ENCODE measurements around the gene TNIP2. TPM values are rescaled to one million over a fixed set of nuclear protein-coding genes. Genes with fewer than 3 reads are reported as not detected.

Gene TNIP2
- total RNA-seq, 1 experiment from 2014 or later: 41.0 TPM

GRCh38 chr4:2728806-2729532 lies 27.2 kb downstream of the TNIP2 start:
- no peak overlapping the region for H3K4me2 ChIP-seq (ENCODE audit: low read length)
- no peak overlapping the region for H2AFZ ChIP-seq (ENCODE audit: low read depth, low read length, poor library complexity, severe bottlenecking)
- no peaks in the 10 kb centered on the region for H3K9me2 ChIP-seq (ENCODE audit: insufficient read depth)
- no peaks in the 10 kb centered on the region for H3K79me2 ChIP-seq (ENCODE audit: insufficient read depth, low read length)
- no TSS peak for BruUV-seq (replicated peaks)
- no peak overlapping the region for H3K27ac ChIP-seq (ENCODE audit: low read depth, low read length)
- ChIA-PET RAD21 (ENCODE audit: low non-redundant PET in 1 of 2, low total read pairs in 2 of 2, uncharacterized antibody in 2 of 2, unreplicated experiment in 2 of 2) (no interaction called here), POLR2A (interaction anchor here (0.7 kb wide), 1 partner anchor 7 kb away, joined by 5 read pairs; no protein-coding TSS in a partner anchor), CTCF (no interaction called here)
- H3K27me3 ChIP-seq (ENCODE audit: insufficient read depth, low read length): no peaks in the 10 kb centered on the region
- no peak overlapping the region for H3K4me3 ChIP-seq (replicated peaks in 1 of 2; ENCODE audit: low read depth in 1 of 2, low read length in 2 of 2)
- intact Hi-C loops (cut with micrococcal nuclease): no loop called here
- H3K36me3 ChIP-seq (ENCODE audit: control insufficient read depth in 1 of 2, insufficient read depth in 2 of 2, low read length in 2 of 2): peaks cover 5 to 9% of the 10 kb centered on the region in 2 experiments; a peak in 3 of 4 replicates
- ATAC-seq: no peak
- TF ChIP-seq EZH2phosphoT487 (IDR thresholded peaks at IDR 0.05; ENCODE audit: borderline replicate concordance) (no peak), EGR1 (IDR thresholded peaks at IDR 0.05; ENCODE audit: low read depth) (no peak), JUND (IDR thresholded peaks at IDR 0.05) (no peak), ELF1 (IDR thresholded peaks at IDR 0.05; ENCODE audit: borderline replicate concordance, low read depth) (no peak), ZBTB33 (IDR thresholded peaks at IDR 0.05; ENCODE audit: extremely low read depth, insufficient replicate concordance, low read length) (no peak), RAD21 (IDR thresholded peaks at IDR 0.05; ENCODE audit: low read depth) (no peak), SRF (IDR thresholded peaks at IDR 0.05; ENCODE audit: low read depth) (no peak)
- H4K20me1 ChIP-seq (ENCODE audit: insufficient read depth): no peaks in the 10 kb centered on the region
- no peaks in the 10 kb centered on the region for H3K4me1 ChIP-seq (ENCODE audit: control insufficient read depth in 1 of 2, insufficient read depth in 2 of 2, low read length in 2 of 2)
- no peaks in the 10 kb centered on the region for H3K9me3 ChIP-seq (ENCODE audit: control insufficient read depth in 1 of 2, insufficient read depth in 1 of 2, low read depth in 1 of 2, low read length in 2 of 2)
- no peak for DNase-seq (ENCODE audit: low read depth, low spot score)
- H3K9ac ChIP-seq (ENCODE audit: low read length): no peak overlapping the region

GRCh38 chr4:2728221-2728620 lies 27.9 kb downstream of the TNIP2 start:
- ChIA-PET RAD21 (ENCODE audit: low non-redundant PET in 1 of 2, low total read pairs in 2 of 2, uncharacterized antibody in 2 of 2, unreplicated experiment in 2 of 2) (no interaction called here), CTCF (no interaction called here), POLR2A (interaction anchor here (0.7 kb wide), 1 partner anchor 8 kb away, joined by 5 read pairs; no protein-coding TSS in a partner anchor)
- Histone ChIP-seq H3K4me1 (ENCODE audit: control insufficient read depth in 1 of 2, insufficient read depth in 2 of 2, low read length in 2 of 2) (no peaks in the 10 kb centered on the region), H3K36me3 (ENCODE audit: control insufficient read depth in 1 of 2, insufficient read depth in 2 of 2, low read length in 2 of 2) (peaks cover 5 to 9% of the 10 kb centered on the region in 2 experiments; a peak in 3 of 4 replicates), H3K9me2 (ENCODE audit: insufficient read depth) (no peaks in the 10 kb centered on the region), H2AFZ (ENCODE audit: low read depth, low read length, poor library complexity, severe bottlenecking) (no peak overlapping the region), H3K9ac (ENCODE audit: low read length) (no peak overlapping the region), H3K79me2 (ENCODE audit: insufficient read depth, low read length) (no peaks in the 10 kb centered on the region), H3K4me3 (replicated peaks in 1 of 2; ENCODE audit: low read depth in 1 of 2, low read length in 2 of 2) (no peak overlapping the region), H3K27me3 (ENCODE audit: insufficient read depth, low read length) (no peaks in the 10 kb centered on the region), H3K27ac (ENCODE audit: low read depth, low read length) (no peak overlapping the region), H4K20me1 (ENCODE audit: insufficient read depth) (no peaks in the 10 kb centered on the region), H3K4me2 (ENCODE audit: low read length) (no peak overlapping the region), H3K9me3 (ENCODE audit: control insufficient read depth in 1 of 2, insufficient read depth in 1 of 2, low read depth in 1 of 2, low read length in 2 of 2) (no peaks in the 10 kb centered on the region)
- no peak for ATAC-seq
- TF ChIP-seq JUND (IDR thresholded peaks at IDR 0.05): no peak
- TF ChIP-seq YY1 (IDR thresholded peaks at IDR 0.05; ENCODE audit: extremely low read depth, insufficient replicate concordance, low read depth, low read length): no peak
- TF ChIP-seq RAD21 (IDR thresholded peaks at IDR 0.05; ENCODE audit: low read depth): no peak
- no peak for TF ChIP-seq CTCF (IDR thresholded peaks at IDR 0.05 in 2 of 3, conservative IDR thresholded peaks at IDR 0.05 in 1 of 3; ENCODE audit: borderline replicate concordance in 1 of 3, insufficient read depth in 1 of 3, low read depth in 2 of 3, low read length in 2 of 3)
- no peak for TF ChIP-seq ATF3 (IDR thresholded peaks at IDR 0.05)
- TF ChIP-seq ELF1 (IDR thresholded peaks at IDR 0.05; ENCODE audit: borderline replicate concordance, low read depth): no peak
- no peak for TF ChIP-seq ZFX (IDR thresholded peaks at IDR 0.05)
- intact Hi-C loops (cut with micrococcal nuclease): no loop called here
- DNase-seq (ENCODE audit: low read depth, low spot score): no peak
- BruUV-seq (replicated peaks): no TSS peak

All from HCT116 (cell line).